ENCODE results near the gene ADGRA1. TPM values are rescaled to one million over a fixed set of nuclear protein-coding genes. Genes with fewer than 3 reads are reported as not detected.

ADGRA1 gene
- total and polyA plus RNA-seq, 7 donors = 0.05 to 0.84 (median 0.08) TPM; not detected in 2

GRCh38 chr10:133070810-133071209 is 16.9 kb upstream of the ADGRA1 start:
- H3K4me3 ChIP-seq = no peak overlapping the region
- DNase-seq (no peak), ATAC-seq (no peak)
- no peaks in the 10 kb centered on the region for H3K36me3 ChIP-seq (ENCODE audit: insufficient read depth in 1 of 2, low read depth in 1 of 2)
- no peak overlapping the region for H3K27ac ChIP-seq
- no peaks in the 10 kb centered on the region for H3K4me1 ChIP-seq
- peaks cover 0 to 36% (median 19%) of the 10 kb centered on the region in 3 donors for H3K27me3 ChIP-seq (ENCODE audit: insufficient read depth in 3 of 3, low read length in 2 of 3)
- TF ChIP-seq, protein P1, sequence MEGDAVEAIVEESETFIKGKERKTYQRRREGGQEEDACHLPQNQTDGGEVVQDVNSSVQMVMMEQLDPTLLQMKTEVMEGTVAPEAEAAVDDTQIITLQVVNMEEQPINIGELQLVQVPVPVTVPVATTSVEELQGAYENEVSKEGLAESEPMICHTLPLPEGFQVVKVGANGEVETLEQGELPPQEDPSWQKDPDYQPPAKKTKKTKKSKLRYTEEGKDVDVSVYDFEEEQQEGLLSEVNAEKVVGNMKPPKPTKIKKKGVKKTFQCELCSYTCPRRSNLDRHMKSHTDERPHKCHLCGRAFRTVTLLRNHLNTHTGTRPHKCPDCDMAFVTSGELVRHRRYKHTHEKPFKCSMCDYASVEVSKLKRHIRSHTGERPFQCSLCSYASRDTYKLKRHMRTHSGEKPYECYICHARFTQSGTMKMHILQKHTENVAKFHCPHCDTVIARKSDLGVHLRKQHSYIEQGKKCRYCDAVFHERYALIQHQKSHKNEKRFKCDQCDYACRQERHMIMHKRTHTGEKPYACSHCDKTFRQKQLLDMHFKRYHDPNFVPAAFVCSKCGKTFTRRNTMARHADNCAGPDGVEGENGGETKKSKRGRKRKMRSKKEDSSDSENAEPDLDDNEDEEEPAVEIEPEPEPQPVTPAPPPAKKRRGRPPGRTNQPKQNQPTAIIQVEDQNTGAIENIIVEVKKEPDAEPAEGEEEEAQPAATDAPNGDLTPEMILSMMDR (IDR thresholded peaks at IDR 0.05) = no peak
- WGBS, 3 donors = 62 to 67% (median 67%) methylated on average over 20 to 21 of the region's 21 CpGs
- H3K9me3 ChIP-seq = no peaks in the 10 kb centered on the region
- intact Hi-C loops (cut with DNase I) = no loop called here

DNA sequence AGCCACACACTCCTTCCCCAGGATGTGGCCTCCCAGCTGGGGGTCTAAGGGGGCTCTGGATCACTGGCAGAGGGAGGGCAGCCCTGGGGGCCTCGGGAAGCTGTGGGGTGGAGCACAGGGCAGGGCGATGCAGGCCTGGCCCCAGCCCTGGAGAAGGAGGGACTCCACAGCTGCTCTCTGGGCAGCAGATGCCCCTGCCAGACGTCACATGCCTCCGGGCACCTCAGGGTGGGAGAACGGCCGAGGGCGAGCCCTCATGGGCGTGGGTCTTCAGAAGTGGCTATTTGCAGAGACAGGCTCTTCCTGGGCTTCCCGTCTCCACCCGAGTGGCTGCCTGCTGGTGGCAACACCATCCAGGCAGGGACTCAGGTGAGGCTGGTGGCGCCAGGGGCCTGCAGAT is 16.0 kb upstream of the ADGRA1 start:
- Histone ChIP-seq H3K36me3 (ENCODE audit: insufficient read depth in 1 of 2, low read depth in 1 of 2) (no peaks in the 10 kb centered on the region), H3K27ac (no peak overlapping the region), H3K4me3 (no peak overlapping the region), H3K9me3 (no peaks in the 10 kb centered on the region), H3K27me3 (ENCODE audit: insufficient read depth in 3 of 3, low read length in 2 of 3) (peaks cover 0 to 43% (median 25%) of the 10 kb centered on the region in 3 donors), H3K4me1 (no peaks in the 10 kb centered on the region)
- ATAC-seq = no peak
- intact Hi-C loops (cut with DNase I) = no loop called here
- DNase-seq = no peak
- TF ChIP-seq, protein P1 (IDR thresholded peaks at IDR 0.05) = no peak
- whole genome bisulfite sequencing, 3 donors = 47 to 63% (median 61%) methylated on average over 9 to 11 of the region's 11 CpGs

DNA sequence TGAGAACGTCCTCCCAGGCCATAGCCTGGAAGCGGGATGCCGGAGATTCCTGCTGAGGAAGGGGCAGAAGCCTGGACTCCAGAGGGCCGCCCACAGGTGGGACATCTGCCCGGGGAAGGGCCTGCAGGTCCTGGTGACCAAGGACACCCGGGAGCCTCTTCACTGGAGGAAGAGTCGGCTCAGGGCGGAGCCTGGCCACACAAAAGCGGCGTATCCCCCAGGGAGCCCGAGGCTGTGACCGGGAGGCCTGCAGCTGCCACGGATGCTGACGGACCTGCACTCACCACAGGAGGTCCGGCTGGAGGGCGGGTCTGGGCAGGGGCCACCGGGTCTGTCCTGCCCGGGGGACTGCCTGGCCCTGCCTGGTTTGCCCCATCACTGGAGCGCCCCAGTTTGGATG is 15.5 kb upstream of the ADGRA1 start:
- Histone ChIP-seq H3K4me1 (no peaks in the 10 kb centered on the region), H3K27ac (no peak overlapping the region), H3K4me3 (no peak overlapping the region), H3K36me3 (ENCODE audit: insufficient read depth in 1 of 2, low read depth in 1 of 2) (no peaks in the 10 kb centered on the region), H3K27me3 (ENCODE audit: insufficient read depth in 3 of 3, low read length in 2 of 3) (peaks cover 0 to 47% (median 26%) of the 10 kb centered on the region in 3 donors), H3K9me3 (no peaks in the 10 kb centered on the region)
- TF ChIP-seq, protein P1 (IDR thresholded peaks at IDR 0.05) = no peak
- intact Hi-C loops (cut with DNase I) = no loop called here
- 32 to 43% (median 35%) methylated on average over 16 to 19 of the region's 19 CpGs for WGBS, 3 donors
- DNase-seq = peak in 1 of 2 donors; percentile 15
- no peak for ATAC-seq

DNA sequence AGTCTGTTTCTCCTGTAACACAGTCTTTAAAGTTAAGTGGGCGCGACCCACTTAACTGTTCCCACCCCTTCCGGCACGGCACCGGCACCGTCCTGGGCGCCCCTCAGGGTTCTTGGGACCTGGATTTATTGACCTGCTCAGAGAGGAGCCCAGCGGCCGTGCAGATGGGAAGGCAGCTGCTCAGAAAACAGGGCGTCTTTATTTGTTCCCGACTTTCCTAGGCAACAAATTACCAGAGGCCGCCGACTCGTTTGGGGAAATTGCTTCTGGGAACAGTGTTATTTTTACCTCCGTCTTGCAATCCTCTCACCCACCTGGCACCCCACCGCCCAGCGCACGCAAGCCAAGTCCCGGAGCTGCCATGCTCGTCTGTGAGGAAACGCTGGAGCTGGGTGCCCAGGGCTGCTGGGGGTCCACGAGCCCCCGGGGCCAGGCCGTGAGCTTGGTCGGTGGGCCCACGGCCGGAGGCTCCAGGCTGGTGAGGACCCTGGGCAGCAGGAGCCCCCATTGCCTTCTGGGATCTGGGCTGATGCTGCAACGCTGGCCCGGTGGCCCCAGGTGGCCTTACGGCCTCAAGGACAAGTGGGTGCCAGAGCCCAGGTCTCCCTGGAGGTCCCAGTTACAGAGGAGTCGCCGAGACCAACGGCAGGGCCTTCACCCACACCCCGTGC is 14.9 kb upstream of the ADGRA1 start:
- ATAC-seq (no peak), DNase-seq (no peak)
- intact Hi-C loops (cut with DNase I) = no loop called here
- H3K36me3 ChIP-seq (ENCODE audit: insufficient read depth in 1 of 2, low read depth in 1 of 2) = no peaks in the 10 kb centered on the region
- 71 to 75% (median 72%) methylated on average over 34 of the region's 34 CpGs for WGBS, 3 donors
- H3K27ac ChIP-seq = no peak overlapping the region
- TF ChIP-seq, protein P1 (IDR thresholded peaks at IDR 0.05) = no peak
- peaks cover 0 to 46% (median 25%) of the 10 kb centered on the region in 3 donors for H3K27me3 ChIP-seq (ENCODE audit: insufficient read depth in 3 of 3, low read length in 2 of 3)
- H3K9me3 ChIP-seq = no peaks in the 10 kb centered on the region
- no peaks in the 10 kb centered on the region for H3K4me1 ChIP-seq
- no peak overlapping the region for H3K4me3 ChIP-seq

Data from psoas muscle (tissue), 8 donors.